GM21576 (cell line): ENCODE results near the gene PACRG.

Source experiments
- ATAC-seq: cut with Tn5 transposase; IDR thresholded peaks from one replicate; pipeline ENCODE4 v1.9.1; 2021; ENCODE audit warnings: mild to moderate bottlenecking, moderate library complexity; ENCODE audit not compliant: unreplicated experiment

The PACRG gene

DNA sequence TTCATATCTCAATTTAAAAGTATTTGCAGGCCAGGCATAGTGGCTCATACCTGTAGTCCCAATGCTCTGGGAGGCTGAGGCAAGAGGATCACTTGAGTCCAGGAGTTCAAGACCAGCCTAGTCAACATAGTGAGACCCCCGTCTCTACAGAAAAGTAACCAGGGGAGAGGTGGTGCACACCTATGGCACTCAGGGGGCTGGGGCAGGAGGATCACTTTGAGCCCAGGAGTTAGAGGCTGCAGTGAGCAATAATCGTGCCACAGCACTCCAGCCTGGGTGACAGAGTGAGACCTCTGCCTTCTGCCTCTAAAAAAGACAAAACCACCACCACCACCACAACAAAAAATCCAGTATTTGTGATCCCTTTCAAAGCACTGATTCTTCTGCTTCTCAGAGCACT is 501.3 kb downstream of the PACRG start:
- ATAC-seq = no peak

DNA sequence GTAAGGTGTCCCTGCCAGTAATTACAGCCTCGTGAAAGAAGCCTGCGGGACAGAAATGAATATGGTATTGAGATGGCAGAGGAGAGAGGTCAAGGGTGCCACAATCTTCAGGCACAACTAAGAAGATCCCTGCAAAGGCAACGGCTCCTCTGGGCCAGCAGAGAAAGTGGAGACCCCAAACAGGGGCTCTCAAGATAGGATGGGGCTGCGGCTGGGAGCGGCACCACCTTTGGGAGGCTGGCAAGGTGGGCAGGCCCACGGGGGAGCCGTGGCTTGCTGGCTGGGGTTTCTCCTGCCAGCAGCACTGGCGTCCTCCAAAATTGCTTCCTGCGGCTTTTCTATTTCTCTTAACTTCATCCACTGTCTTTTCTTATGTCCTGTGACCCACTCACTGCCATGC is 503.1 kb downstream of the PACRG start:
- no peak for ATAC-seq

DNA sequence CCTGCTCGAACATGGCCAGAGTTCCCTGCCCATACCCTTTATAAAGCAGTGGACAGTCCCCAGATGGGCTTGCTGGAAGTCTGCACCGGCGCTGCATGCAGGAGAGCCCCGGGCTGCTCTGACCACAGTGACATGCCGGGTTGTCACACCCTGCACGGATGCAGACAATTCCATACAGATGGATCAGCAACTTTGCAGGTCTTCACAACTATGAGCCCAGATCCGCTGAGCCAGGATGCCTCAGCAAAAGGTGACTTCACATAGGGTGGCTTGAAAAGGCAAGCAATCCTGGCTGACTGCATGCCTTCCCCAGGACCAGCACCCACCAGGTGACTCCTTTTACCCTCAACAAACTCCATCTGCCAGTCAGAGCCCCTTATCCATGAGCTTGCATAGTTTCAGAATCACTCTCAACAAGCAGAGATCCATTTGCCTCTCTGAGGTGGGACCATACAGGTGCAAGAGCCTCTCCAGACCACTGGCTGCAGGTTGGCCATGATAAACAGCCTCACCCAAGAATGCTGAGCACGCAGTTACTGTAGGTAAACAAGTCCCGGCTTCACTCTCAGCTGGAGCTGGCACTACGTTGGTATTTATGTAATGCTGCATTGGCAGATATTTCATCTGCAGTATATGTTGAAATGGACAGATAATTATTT is 503.7 kb downstream of the PACRG start:
- no peak for ATAC-seq

DNA sequence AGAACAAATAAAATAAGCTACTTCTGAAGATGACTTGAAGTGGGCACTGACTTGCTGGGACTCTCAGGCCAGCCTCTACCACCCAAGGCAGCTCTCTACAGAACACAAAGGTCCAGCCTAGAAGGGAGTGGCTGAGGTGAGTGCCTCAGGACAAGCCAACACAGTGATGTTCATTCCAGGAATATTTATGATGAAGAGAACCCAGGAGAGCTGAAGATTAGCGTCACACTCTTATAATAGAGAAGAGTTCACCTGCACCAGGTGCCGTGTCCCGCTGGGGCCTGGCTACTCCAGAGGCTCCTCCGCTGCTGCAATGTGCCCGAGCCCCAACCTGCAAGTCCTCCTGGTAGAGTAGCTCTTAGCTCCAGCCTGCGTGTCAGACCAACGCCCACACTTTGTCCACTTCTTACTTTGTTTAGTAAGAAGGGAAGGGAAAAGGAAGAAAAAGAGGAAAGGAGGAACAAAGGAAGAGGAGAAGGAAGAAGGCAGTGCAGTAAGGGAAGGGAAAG is 504.3 kb downstream of the PACRG start:
- no peak for ATAC-seq

DNA sequence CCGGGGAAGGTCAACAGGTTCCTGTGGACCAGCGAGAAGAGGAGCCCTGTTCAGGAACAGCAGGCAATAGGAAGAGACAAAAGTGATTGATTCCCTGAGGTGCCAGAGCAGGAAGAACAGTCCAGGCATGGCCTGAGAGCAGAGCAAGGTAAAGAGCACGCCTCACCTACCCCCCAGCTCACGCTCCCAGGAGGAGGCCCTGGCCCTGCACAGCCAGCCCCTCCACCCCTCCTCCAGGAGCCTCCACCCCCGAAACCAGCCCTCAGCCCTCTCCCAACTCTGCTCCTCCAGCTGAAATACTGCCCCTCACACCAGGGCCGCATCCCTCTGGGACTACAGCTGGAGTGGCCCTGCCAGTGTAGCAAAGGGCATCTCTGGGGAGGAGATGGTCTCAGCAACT is 504.9 kb downstream of the PACRG start:
- no peak for ATAC-seq

DNA sequence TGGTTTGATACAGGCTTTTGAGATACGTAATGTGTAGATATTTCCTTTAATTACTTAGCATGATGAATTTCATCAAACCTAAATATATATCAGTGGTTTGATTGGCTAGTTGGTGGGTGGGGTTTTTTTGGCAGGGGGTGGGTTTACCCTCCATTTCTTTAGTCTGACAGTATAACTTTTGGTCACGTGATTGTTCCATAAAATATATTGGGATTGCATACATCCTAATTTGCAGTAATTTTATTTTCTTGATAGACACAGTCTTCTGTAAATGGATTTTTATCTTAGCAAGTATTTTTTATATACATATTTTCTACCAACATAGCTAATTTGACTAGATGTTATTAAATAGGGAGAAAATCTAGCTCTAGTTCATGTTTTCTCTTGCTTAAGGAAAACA is 509.3 kb downstream of the PACRG start:
- no peak for ATAC-seq

DNA sequence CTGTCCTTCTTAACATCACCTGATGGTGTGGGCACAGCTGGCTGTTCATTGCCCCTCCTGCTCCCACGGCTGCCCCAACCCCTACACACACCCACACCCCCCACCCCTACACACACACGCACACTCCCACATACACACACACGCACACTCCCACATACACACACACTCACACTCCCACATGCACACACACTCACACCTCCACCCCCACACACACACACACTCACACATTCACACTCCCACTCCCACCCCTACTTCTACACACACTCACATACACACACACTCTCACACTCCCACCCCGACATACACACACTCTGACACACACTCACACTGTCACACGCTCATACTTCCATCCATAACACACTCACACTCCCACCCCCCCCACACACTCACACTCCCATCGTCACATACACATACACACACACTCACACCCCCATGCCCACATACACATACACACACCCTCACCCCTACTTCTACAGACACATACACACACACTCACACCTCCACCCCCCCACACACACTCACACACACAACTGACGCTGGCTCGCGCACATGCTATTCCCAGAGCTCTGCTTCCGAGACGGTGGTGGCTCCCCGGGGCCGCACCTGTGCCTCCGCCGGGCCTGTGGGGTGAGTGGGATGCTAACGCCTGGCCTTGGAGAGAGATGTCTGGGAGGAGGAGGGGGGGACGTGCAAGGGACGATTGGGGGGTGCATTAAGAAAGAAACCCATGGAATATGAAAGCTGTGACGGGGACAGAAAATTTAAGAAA is 512.0 kb downstream of the PACRG start:
- no peak for ATAC-seq

DNA sequence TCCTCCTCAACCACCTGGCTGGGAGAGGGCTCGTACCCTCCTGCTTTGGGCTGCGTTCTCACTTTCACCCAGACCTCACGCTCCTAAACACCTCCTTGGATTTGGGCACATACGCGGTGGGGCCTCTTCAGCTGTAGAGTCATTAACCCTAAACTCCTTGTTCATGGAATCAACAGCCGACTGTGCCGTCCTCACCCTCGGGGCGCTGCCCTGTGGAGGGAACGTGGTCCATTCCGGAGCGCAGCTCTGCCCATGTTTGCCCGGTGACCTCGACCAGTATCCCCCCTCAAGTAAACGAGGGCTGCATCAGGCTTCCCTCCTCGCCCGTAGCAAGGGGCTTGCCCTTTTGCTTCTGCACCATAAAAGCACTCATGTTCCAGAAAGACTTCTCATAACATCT is 512.8 kb downstream of the PACRG start:
- no peak for ATAC-seq

DNA sequence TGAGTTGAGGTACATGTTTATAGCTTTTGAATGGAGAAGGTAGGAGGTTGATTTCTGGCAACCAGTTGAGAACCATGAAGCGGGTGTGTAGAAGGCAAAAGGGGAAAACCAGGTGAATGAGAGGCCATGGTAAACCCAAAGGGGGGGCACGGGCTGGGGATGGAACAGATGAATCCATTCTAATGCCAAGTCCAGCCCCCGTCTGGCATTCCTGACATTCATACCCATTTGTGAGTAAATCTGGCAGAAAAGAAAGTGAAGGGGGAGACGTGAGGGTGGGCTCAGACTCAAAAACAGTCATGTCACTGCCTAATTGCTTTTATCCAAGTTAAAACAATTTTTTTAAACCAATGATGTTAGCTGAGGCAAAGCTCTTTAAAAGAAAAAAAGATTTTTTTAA is 513.9 kb downstream of the PACRG start:
- ATAC-seq = no peak

DNA sequence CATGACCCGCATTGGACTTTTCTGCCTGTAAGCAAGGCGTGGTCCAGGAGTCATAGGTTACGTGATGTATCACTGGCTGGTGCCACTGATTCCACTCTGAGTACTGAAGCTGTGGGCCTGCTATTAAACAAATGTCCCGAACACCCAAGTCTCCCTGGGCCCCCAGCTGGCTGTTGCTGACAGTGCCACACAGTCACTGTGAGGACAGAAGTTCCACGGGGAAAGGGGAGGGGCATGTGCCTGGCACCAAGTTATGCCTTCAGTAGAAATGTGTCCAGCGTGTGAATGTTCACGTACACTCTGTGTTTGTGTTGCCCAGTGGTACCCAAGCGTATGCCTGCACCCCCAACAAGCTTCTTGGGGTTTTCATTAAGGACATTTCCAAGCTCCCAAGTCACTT is 515.3 kb downstream of the PACRG start:
- ATAC-seq = no peak

DNA sequence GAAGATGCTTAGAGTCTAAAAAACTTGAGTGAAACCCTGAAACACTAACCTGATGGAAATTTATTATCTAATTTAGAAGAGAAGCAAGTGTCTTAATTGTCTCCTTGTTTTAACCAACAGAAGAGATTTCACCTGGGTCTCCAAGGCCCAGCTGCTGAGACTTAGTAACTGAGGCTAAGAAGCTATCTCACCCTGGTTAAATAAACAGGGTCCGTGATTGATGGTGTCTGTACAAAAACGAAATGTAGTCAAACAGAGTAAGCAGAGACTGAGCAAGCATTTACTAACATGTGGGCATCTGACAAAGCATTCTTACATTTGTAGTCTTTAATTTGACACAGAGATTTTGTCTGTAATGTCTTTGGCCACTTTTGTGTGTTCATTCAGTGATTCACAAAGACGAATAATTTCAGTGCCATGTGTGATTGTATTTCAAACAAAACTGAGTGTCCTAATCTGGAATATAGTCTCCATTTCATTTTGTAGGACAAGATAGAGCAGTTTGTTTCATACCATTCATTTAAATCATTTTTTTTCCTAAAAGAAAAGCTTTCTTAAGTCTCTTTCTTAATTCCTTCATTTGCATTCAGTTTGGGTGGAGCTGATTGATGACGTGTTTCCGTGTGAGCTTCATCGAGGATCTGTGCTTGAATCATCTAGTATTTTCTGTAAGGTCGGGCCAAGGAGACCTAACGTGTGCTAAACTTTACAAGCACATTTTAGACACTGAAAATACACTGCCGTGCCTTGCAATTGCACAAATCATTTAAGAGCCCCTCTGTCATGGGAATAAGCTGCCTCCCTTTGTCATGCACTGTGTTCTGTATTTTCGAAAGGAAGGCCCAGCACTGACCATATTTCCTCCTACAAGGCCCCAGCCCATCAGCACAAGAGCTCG is 516.2 kb downstream of the PACRG start:
- no peak for ATAC-seq

DNA sequence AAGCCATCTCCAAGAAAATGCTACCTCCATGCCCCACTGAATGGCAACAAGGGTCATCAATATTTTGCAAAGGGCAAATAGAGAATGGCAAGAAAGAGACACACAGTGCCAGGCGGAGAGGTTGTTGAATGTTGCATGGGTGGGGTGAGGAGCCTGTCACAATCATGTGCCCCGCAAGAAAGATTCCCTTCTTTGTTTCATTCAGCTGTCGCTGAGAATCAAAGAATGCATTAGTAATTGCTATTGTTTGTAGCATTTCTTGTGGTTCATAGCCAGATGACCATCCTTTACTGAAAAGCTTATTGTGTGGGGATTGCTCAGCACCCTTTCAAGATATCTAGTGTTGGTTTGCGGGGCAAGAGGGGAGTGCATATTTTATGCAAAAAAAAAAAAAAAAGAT is 520.3 kb downstream of the PACRG start:
- no peak for ATAC-seq

DNA sequence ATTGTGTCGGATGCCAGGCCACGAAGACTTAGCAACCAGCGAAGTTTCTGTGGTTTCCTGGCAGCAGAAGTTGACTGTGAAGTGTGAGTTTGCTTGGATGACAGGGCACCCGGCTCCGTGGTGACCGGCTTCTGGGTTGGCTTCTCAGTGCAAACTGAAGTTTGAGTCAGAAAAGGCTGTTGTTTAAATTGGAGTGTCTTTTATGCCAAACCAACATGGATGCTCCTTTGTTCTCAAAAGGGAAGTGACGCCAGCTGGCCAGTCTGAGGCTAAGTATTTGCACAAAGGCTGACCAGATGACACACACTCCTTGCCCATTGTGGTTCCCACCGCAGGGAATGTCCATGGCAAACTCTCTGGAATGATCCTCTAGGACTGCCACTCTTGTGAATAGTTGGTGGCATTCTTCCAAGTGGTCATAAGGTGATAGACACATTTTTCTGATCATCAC is 521.9 kb downstream of the PACRG start:
- no peak for ATAC-seq

DNA sequence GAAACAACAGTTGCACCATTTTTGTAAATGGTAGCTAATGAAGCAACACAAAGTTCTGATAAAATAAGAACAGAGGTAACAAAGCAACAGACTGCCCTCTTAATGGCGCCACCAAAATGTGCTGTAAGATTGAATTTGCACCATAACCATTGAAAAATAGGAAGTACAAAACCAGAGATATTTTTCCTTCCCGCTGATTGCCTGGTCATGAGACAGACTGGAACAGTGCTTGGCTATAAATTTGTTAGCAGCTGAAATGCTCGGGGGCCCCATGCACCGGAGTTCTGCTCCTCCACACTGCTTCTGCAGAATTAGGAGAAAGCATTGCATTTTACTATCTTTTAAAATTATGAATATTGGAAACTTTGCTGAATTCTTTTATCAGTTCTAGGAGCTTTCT is 522.3 kb downstream of the PACRG start:
- no peak for ATAC-seq

DNA sequence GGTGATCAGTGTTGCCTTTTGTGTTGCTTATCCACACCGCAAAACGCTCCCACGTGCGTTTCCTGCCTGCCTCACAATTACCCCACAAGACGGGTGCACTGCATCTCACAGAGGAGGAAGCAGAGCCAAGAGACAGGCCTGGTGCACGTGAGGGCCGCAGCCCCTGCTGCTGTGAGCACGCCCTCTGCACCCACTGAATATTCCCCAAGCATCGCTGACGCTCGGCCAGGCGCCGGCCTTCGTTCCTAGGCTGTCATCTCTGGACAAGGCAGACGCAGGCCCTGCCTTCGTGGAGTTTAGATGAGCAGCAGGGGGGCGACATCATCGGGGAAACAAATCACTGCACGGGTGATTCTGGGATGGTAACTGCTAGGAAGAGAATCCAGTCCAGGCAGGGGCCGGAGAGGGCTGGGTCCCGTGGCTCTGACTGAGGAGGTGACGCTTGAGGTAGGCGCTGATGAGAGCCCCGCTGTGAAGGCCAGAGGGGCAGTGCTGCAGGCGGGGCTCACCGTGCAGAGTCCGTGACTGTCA is 524.4 kb downstream of the PACRG start:
- no peak for ATAC-seq

DNA sequence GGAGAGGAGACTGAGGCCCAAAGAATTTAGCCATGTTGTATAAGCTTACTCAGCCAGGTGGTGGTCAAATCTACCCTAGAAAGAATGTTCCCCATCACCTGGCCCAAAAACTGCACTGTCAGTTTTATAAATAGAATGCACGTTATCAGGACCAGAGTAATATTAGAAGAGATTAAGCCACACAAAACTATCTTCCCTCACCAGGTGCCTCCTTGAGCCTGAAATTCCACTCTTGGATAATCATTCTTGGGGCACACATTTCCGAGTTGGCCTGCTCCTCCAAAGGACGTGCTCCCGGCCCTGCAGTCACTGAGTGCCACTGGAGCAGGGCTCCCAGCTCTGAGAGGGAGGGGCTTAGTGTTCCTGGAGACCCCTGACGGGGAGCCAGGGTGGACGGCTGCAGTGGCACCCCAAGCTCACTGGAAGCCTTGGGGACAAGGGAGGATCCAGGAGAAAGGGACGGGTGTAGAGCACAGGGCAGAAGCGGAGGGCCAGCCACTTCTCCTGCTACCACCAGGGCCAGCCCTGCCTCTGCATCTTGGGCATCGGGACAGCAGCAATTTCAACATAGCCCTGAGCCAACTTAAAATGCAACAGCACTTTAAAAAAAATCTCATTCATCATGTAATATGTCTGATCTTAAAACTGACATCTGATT is 525.9 kb downstream of the PACRG start:
- ATAC-seq = no peak

DNA sequence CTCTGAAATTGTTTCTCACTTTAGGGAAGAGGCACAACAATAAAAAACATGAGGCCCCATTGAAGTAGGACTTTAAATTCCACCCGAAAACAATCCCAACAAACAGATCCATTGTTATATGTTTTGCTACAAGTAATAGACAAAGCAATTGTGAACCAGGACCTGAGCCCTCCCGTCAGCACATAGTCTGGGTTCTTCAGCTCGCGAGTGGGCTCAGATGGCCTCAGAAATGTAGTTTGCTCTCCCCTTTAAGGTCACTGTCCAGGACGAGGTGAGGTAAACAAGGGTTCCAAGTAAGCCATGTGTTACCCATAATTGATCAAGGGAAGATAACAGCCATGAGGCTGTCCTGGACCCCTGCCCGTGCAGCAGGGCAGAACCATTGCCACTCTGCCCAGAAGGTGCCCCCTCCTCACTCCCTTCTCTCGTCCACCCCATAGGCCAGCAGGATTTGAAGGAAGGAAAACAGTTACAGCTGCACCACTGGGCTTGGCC is 526.6 kb downstream of the PACRG start:
- no peak for ATAC-seq

DNA sequence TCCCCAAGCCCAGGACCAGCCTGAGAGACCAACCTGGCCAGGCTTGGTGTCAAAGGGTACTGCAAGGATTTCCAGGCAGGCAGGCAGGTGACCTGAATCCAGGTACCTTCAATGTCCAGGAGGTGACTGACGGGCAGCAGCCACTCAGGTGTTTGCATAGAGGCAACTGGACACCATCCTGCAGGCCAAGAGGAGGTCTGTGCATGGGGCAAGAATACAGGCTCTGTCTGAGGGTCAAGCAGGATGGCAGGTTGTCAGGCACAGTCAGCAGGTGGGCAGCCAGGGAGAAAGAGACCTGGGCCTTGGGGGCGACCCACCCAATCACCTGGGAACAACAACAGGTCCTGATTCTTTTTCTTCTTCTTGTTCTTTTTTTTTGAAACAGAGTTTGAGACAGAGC is 527.5 kb downstream of the PACRG start:
- no peak for ATAC-seq

DNA sequence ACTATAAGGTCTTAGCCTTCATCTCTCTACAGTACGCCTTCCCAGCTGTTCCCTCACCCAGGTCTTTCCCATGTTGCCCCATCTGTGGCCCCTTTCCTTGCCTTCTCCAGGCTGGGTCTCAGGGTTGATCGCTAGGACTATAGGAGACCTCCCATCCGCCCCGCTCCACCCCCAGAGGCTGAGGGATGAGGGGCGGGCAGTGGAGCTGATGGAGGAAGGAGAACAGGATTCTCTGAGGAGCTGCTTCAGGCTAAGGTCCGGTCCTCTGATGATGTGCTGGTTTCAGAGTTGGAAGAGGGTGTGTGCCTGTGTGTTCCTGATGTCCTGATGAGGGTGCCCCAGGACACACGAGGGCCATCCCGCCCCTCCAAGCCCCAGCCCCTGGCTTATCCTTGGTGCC is 531.9 kb downstream of the PACRG start:
- ATAC-seq = no peak

DNA sequence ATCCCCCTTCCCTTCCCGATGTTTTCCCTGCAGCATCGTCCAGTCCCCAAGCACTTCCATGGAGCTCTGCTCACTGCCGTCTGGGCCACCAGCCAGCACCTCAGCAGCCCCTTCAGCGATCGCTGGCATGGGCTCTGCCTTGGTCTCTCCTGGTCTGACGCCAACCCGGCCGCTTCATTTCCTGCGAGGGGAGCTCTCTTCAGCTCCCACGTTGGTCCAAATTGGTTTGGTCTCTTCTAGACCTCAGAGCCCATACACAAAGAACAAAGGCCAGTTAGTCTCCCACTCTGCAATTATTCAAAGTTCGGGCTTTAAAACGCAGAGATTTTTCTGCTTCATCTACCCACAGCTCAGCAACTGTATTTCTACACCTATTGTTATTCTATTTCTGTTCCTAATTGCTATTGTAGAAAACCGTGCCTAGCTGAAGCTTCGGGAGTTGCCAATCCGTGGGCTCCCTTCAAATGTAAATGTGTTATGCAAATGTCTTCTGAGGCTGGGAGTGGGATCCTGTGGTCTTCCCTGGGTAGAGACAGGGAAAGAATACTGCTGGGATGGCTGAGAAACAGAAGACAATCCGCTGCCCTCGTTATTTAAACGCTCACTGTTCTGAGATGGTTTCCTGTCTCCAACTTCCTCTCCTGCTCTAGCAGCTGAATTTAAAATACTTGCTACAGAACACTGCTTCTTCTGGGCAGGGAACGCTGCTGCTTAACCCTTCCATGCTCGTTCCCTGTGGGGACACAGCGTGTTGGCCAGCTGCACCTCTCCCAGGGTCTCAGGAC is 532.5 kb downstream of the PACRG start:
- no peak for ATAC-seq
